Measurements from ENCODE around the gene ZCCHC9. TPM values are rescaled to one million over a fixed set of nuclear protein-coding genes. Genes with fewer than 3 reads are reported as not detected.

The ZCCHC9 gene
- total and polyA plus RNA-seq, 2 experiments from 2014 or later = 18.9 to 20.2 TPM

DNA sequence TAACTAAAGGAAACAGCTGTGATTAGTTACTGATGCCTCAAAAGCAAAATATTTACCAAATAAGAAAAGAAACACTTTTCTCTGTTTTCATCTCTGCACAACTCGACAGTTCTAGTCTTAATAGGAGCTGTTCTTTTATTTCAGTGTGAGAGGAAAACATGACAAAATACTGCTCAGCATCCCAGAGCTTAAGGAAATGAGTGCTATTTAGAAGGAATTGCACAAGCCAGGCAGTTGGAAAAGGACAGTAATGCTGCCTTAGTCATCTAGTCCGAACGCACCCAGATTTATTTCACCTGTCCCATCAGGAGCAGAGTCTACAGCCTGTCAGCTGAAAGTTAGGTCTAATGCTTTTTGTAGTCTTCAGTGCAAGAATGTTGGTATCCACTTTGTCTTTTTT is 12.3 kb downstream of the ZCCHC9 start:
- in situ Hi-C loops (cut with MboI) = no loop called here
- peaks cover 42% of the 10 kb centered on the region for H3K36me3 ChIP-seq (ENCODE audit: low read depth)

DNA sequence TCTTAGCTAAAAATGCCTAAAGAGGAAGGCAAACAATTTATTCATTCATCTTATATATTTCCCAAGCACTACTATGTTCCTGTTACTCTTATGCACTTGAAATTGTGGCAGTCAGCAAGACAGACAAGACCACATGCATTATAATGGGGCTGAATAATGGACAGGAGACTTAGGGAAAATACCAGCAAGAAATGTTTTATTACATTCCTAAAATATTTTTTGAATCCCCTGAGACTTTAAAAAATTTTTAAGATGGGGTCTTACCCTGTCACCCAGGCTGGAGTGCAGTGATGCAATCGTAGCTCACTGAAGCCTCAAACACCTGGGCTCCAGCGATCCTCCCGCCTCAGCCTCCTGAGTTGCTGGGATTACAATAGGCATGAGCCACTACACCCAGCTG is 13.2 kb downstream of the ZCCHC9 start:
- Histone ChIP-seq H3K36me3 (ENCODE audit: low read depth) (peaks cover 36% of the 10 kb centered on the region), H3K27ac (no peak overlapping the region), H3K4me1 (ENCODE audit: insufficient read depth) (peaks cover 23% of the 10 kb centered on the region; the same call in 1 of the 2 replicates), H3K9ac (no peak overlapping the region), H3K9me2 (ENCODE audit: insufficient read depth) (no peaks in the 10 kb centered on the region), H3K9me3 (ENCODE audit: low read depth) (no peaks in the 10 kb centered on the region), H3K27me3 (replicated peaks; ENCODE audit: insufficient read depth) (no peaks in the 10 kb centered on the region), H4K20me1 (ENCODE audit: insufficient read depth) (no peaks in the 10 kb centered on the region), H2AFZ (no peak overlapping the region), H3K4me3 (no peak overlapping the region), H3F3A (ENCODE audit: insufficient read depth) (peaks cover 23% of the 10 kb centered on the region), H3K4me2 (ENCODE audit: unreplicated experiment) (no peak overlapping the region), H3K79me2 (ENCODE audit: insufficient read depth) (no peaks in the 10 kb centered on the region)
- no peak for DNase-seq
- in situ Hi-C loops (cut with MboI) = no loop called here
- TF ChIP-seq EZH2phosphoT487 (IDR thresholded peaks at IDR 0.05; ENCODE audit: insufficient read depth, low read depth) (no peak), EZH2 (IDR thresholded peaks at IDR 0.05; ENCODE audit: insufficient read depth, poor library complexity, severe bottlenecking) (no peak)
- WGBS, 2 experiments (ENCODE audit: low coverage in 1 of 2, low lambda C conversion rate in 2 of 2, missing lambda C conversion rate in 2 of 2) = 97% methylated on average over 3 of the region's 3 CpGs

More for the DNA sequence above, 12.3 kb downstream of the ZCCHC9 start:
- DNase-seq = peak; percentile 11
- Histone ChIP-seq H3K27ac (no peak overlapping the region), H3F3A (ENCODE audit: insufficient read depth) (peaks cover 23% of the 10 kb centered on the region), H4K20me1 (ENCODE audit: insufficient read depth) (no peaks in the 10 kb centered on the region), H3K9me3 (ENCODE audit: low read depth) (no peaks in the 10 kb centered on the region), H3K4me3 (no peak overlapping the region), H3K4me2 (ENCODE audit: unreplicated experiment) (no peak overlapping the region), H3K9ac (no peak overlapping the region), H3K4me1 (ENCODE audit: insufficient read depth) (peaks cover 23% of the 10 kb centered on the region; the same call in 1 of the 2 replicates), H3K27me3 (replicated peaks; ENCODE audit: insufficient read depth) (no peaks in the 10 kb centered on the region), H2AFZ (no peak overlapping the region), H3K79me2 (ENCODE audit: insufficient read depth) (no peaks in the 10 kb centered on the region), H3K9me2 (ENCODE audit: insufficient read depth) (no peaks in the 10 kb centered on the region)
- TF ChIP-seq EZH2 (IDR thresholded peaks at IDR 0.05; ENCODE audit: insufficient read depth, poor library complexity, severe bottlenecking) (no peak), EZH2phosphoT487 (IDR thresholded peaks at IDR 0.05; ENCODE audit: insufficient read depth, low read depth) (no peak)
- 95% methylated on average over 3 of the region's 3 CpGs for WGBS, 2 experiments (ENCODE audit: low coverage in 1 of 2, low lambda C conversion rate in 2 of 2, missing lambda C conversion rate in 2 of 2)

DNA sequence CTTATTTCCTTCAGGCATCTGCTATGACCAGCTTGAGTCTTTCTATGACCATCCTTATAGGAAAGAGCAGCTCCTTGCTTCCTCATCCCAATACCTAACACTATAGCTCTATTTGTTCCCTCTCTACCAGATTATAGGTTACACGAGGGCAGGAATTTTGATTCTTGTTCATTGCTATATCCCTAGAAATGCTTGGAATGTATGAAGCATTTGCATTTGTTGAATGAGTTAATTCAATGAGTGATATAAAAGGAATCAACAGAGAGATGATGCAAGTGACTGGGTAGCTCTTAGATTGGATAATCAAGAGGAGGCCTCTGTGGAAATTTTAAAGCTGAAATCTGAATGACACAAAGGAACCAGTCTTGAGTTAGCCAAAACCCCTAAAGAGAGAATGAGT is 13.9 kb downstream of the ZCCHC9 start:
- H3K9ac ChIP-seq = no peak overlapping the region
- no peak overlapping the region for H3K4me3 ChIP-seq
- H3K4me1 ChIP-seq (ENCODE audit: insufficient read depth) = peaks cover 23% of the 10 kb centered on the region; the same call in 1 of the 2 replicates
- 8 to 9% methylated on average over 1 of the region's 1 CpG for WGBS, 2 experiments (ENCODE audit: low coverage in 1 of 2, low lambda C conversion rate in 2 of 2, missing lambda C conversion rate in 2 of 2)
- H3K9me3 ChIP-seq (ENCODE audit: low read depth) = no peaks in the 10 kb centered on the region
- no peaks in the 10 kb centered on the region for H3K79me2 ChIP-seq (ENCODE audit: insufficient read depth)
- H2AFZ ChIP-seq = no peak overlapping the region
- H3F3A ChIP-seq (ENCODE audit: insufficient read depth) = peaks cover 23% of the 10 kb centered on the region
- DNase-seq = peak; percentile 73
- H3K27ac ChIP-seq = peak overlapping the region; percentile 46
- H3K36me3 ChIP-seq (ENCODE audit: low read depth) = peaks cover 36% of the 10 kb centered on the region
- H3K4me2 ChIP-seq (ENCODE audit: unreplicated experiment) = peak overlapping the region; percentile 19
- H3K9me2 ChIP-seq (ENCODE audit: insufficient read depth) = no peaks in the 10 kb centered on the region
- no peak for TF ChIP-seq EZH2 (IDR thresholded peaks at IDR 0.05; ENCODE audit: insufficient read depth, poor library complexity, severe bottlenecking)
- no peak for TF ChIP-seq EZH2phosphoT487 (IDR thresholded peaks at IDR 0.05; ENCODE audit: insufficient read depth, low read depth)
- in situ Hi-C loops (cut with MboI) = no loop called here
- H4K20me1 ChIP-seq (ENCODE audit: insufficient read depth) = no peaks in the 10 kb centered on the region
- H3K27me3 ChIP-seq (replicated peaks; ENCODE audit: insufficient read depth) = no peaks in the 10 kb centered on the region

DNA sequence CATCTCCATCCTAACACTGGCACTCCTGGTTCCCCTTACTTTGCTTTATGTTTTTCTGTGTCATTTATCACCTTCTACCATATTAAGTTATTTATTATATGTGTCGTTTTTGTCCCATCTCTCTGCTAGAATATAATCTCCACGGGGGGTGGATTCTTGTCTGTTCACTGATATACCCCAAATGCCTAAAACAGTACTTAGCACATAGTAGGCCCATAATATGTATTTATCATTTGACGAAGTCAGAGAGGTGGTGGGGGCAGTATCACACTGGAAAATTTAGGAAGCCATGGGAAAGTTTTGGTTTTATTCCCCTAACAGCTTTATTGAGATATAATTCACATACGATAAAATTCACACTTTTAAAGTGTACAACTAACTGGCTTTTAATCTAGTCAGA is 14.4 kb downstream of the ZCCHC9 start:
- peaks cover 34% of the 10 kb centered on the region for H3K36me3 ChIP-seq (ENCODE audit: low read depth)
- no peak overlapping the region for H3K9ac ChIP-seq
- no peaks in the 10 kb centered on the region for H3K9me2 ChIP-seq (ENCODE audit: insufficient read depth)
- H3K79me2 ChIP-seq (ENCODE audit: insufficient read depth) = no peaks in the 10 kb centered on the region
- in situ Hi-C loops (cut with MboI) = no loop called here
- H2AFZ ChIP-seq = no peak overlapping the region
- no peak for TF ChIP-seq EZH2phosphoT487 (IDR thresholded peaks at IDR 0.05; ENCODE audit: insufficient read depth, low read depth)
- TF ChIP-seq EZH2 (IDR thresholded peaks at IDR 0.05; ENCODE audit: insufficient read depth, poor library complexity, severe bottlenecking) = no peak
- H4K20me1 ChIP-seq (ENCODE audit: insufficient read depth) = no peaks in the 10 kb centered on the region
- peak overlapping the region; percentile 46 for H3K27ac ChIP-seq
- peaks cover 23% of the 10 kb centered on the region; the same call in 1 of the 2 replicates for H3K4me1 ChIP-seq (ENCODE audit: insufficient read depth)
- peaks cover 23% of the 10 kb centered on the region for H3F3A ChIP-seq (ENCODE audit: insufficient read depth)
- no peaks in the 10 kb centered on the region for H3K27me3 ChIP-seq (replicated peaks; ENCODE audit: insufficient read depth)
- DNase-seq = no peak
- no peaks in the 10 kb centered on the region for H3K9me3 ChIP-seq (ENCODE audit: low read depth)
- 90 to 94% methylated on average over 4 of the region's 4 CpGs for WGBS, 2 experiments (ENCODE audit: low coverage in 1 of 2, low lambda C conversion rate in 2 of 2, missing lambda C conversion rate in 2 of 2)
- H3K4me3 ChIP-seq = no peak overlapping the region
- peak overlapping the region; percentile 19 for H3K4me2 ChIP-seq (ENCODE audit: unreplicated experiment)

DNA sequence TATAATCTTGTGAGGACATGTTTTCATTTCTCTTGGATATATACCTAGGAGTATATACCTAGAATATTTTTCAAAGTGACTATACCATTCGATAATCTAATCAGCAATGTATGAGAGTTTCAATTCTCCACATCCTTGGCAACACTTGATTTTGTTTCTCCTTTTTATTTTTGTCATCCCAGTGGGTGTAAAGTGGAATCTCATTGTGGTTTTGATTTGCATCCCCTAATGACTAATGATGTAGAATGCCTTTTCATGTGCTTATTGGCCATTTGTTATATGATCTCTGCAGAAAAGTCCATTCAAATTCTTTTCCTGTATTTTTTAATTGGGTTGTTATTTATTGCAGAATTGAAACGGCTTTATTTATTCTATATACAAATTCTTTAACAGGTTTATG is 15.2 kb downstream of the ZCCHC9 start:
- Histone ChIP-seq H3F3A (ENCODE audit: insufficient read depth) (peaks cover 23% of the 10 kb centered on the region), H3K36me3 (ENCODE audit: low read depth) (peaks cover 29% of the 10 kb centered on the region), H3K27me3 (replicated peaks; ENCODE audit: insufficient read depth) (no peaks in the 10 kb centered on the region), H3K4me2 (ENCODE audit: unreplicated experiment) (no peak overlapping the region), H4K20me1 (ENCODE audit: insufficient read depth) (no peaks in the 10 kb centered on the region), H2AFZ (no peak overlapping the region), H3K4me3 (no peak overlapping the region), H3K9me3 (ENCODE audit: low read depth) (no peaks in the 10 kb centered on the region), H3K9me2 (ENCODE audit: insufficient read depth) (no peaks in the 10 kb centered on the region), H3K27ac (no peak overlapping the region), H3K9ac (no peak overlapping the region), H3K79me2 (ENCODE audit: insufficient read depth) (no peaks in the 10 kb centered on the region), H3K4me1 (ENCODE audit: insufficient read depth) (peaks cover 23% of the 10 kb centered on the region; the same call in 1 of the 2 replicates)
- in situ Hi-C loops (cut with MboI) = no loop called here
- TF ChIP-seq EZH2phosphoT487 (IDR thresholded peaks at IDR 0.05; ENCODE audit: insufficient read depth, low read depth) (no peak), EZH2 (IDR thresholded peaks at IDR 0.05; ENCODE audit: insufficient read depth, poor library complexity, severe bottlenecking) (no peak)
- WGBS, 2 experiments (ENCODE audit: low coverage in 1 of 2, low lambda C conversion rate in 2 of 2, missing lambda C conversion rate in 2 of 2) = 92 to 95% methylated on average over 2 of the region's 2 CpGs
- no peak for DNase-seq

Measured in GM23248 (cell line).